Measurements from ENCODE around the gene TUBB4B.

- TF ChIP-seq CTCF (IDR thresholded peaks at IDR 0.05; ENCODE audit: poor library complexity) = no peak
- TF ChIP-seq EZH2 (IDR thresholded peaks at IDR 0.05; ENCODE audit: borderline replicate concordance) = no peak
- no peak for TF ChIP-seq EZH2phosphoT487 (IDR thresholded peaks at IDR 0.05; ENCODE audit: low read depth, severe bottlenecking, unreplicated experiment)
Observed at GRCh38 chr9:137252555-137253506, 11.7 kb downstream of the TUBB4B start.

Data from hepatocyte (in vitro differentiated cells).